NK-92 (cell line): ENCODE data around the gene NDRG2.

Experiments
- DNase-seq: peaks from one replicate; lab custom pipeline; 2025; ENCODE audit not compliant: unreplicated experiment; lab: John Stamatoyannopoulos, UW

NDRG2 gene

DNA sequence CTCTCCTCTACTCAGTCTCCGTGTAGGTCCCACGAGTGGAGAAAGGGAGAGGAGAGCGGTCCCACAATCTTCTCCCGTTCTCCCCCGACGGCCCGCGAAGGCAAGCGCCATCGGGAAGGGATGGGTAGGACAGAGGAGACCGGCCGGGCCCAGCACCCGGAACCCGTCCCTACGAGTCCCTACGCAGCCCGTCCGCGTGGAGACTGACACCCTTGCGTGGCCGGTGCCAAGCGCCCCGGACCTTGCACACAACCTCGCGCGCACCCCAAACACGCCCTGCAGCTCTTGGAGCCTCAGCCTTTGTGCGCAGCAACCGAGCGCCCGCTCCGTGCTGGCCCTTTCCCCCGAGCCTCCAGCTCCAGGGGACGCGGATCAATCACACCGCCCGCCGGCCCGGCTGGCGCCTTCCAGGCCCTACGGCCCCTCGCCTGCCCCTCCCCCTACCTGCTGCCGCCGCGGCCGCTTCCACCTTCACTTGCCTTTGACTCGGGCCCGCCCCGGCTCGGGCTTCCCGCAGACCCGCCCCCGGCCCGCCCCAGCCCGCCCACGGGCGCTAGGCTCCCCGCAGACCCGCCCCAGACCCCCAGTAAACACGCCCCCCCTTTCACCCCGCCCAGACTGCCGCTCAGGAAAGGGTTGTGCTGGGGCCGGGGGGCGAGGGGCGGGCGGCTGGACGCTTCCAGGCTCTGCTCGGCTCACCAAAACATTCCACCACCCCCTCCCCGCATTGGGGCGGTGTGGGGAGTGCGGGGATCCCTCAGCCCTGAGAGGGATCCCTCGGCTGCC is at the start of gene NDRG2:
NDRG2 (minus strand) TSS at position 477 of the 786 bp plus-strand sequence. CDS start 1,746 bp downstream, outside the sequence.
- DNase-seq, result no peak

DNA sequence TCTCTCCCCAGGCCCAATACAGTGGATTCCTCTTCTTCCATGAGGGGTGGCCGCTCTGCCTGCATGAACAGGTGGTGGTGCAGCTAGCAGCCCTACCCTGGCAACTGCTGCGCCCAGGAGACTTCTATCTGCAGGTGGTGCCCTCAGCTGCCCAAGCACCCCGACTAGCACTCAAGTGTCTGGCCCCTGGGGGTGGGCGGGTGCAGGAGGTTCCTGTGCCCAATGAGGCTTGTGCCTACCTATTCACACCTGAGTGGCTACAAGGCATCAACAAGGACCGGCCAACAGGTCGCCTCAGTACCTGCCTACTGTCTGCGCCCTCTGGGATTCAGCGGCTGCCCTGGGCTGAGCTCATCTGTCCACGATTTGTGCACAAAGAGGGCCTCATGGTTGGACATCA is 49.1 kb upstream of the NDRG2 start:
- DNase-seq, result no peak

DNA sequence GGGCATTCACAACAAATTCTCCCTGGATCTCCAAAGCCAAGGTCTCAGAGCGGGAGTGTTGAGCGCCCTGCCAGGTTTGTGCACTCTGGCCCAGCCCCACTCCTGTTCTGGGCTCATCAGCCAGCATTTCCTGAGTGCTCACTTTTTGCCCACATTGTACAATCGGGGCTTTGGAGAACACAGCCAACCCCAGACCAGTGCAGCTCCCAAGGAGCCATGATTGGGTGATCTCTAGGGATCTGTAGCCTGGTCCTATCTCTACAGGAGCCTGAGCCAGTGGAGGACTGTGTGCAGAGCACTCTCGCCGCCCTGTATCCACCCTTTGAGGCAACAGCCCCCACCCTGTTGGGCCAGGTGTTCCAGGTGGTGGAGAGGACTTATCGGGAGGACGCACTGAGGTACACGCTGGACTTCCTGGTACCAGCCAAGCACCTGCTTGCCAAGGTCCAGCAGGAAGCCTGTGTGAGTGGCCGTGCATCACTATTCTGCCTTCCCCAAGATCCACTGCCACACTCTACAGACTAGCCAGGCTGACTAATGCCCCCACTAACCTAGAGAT is 48.0 kb upstream of the NDRG2 start:
- DNase-seq, result no peak

DNA sequence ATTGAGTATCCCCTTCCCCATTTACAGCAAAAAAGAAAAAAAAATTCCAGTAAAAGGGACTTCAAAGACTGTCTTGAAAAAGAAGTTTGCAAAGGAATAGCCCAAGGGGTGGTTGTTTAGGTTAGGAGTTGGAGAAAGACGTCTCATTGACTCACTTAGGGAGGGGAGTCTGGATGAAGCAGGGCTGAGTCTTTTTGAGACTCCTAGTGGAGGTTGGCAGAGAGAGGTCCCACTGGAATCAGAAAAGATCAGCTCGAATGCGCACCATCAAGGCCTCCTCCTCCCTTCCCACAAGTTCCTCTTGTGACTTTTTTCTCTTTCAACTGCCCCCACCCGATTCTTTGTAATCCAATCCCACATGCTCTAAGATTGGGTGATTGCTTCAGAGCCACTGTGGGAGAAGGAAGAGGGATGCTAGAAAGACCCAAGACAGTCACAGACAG is 47.2 kb upstream of the NDRG2 start:
- DNase-seq, result no peak

DNA sequence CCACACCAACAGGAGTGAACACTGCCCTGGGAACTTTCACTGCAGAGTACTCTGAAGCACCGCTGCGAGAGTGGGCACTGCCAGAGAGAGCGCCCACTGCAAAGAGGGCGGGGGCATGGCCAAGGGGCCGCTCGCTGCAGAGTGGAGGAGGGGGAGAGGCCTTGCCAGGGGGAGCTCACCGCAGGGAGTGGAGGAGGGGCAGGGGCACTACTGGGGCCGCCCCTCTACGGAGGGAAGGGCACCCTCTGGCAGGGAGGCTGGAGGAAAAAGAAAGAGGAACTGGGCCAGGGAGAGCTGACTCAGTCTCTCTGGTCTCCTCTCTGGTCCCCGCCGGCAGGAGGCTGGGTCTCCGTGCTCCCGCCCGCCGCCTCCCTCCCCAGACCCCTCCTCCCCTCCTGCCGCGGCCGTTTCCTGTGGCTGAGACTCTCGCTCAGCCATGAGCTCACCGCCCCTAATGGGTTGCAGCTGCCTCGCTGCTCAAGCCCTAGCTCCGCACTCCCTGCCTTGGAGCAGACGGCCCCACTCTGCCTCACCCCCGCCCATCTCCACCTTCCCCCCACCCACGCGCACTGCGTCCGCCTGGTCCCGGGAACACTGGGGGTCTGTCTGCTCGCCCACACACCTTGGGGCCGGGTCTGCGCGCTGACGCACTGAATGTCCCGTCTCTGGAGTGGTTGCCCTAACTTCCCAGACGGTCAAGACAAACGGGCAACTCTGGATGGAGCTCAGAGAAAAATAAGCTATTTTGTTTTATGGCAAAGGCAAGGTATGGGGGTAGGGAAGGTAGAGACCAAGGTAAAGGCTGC is 46.6 kb upstream of the NDRG2 start:
- DNase-seq, result no peak

DNA sequence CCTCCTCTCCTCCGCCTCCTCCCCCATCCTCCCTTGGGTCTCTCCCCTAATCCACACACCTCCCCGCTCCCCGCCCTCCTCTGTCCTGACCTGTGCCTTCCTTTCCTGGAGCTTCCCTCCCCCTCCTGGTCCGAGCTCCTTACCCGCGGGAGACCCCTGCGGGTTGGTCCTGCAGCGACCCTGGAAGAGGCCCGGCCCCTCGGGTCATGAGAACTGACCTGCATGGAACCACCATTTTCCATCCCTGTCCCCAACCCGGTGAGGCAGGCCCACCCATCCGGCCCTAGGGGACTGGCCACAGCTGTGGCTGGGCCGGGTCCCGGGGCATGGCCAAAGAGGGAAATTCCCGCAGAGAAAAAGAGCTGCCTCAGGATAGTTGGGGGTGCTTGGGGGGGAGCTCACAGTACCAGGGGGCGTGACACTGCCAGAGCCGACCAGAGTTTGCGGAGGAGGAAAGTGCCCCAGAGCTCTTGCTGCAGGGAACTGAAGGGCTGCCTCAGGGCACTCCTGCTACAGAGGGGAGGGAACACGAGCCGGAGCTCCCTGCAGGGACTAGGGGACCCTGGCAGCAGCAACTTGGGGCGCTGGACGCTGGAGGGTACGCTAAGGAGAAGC is 45.9 kb upstream of the NDRG2 start:
- DNase-seq, result no peak

DNA sequence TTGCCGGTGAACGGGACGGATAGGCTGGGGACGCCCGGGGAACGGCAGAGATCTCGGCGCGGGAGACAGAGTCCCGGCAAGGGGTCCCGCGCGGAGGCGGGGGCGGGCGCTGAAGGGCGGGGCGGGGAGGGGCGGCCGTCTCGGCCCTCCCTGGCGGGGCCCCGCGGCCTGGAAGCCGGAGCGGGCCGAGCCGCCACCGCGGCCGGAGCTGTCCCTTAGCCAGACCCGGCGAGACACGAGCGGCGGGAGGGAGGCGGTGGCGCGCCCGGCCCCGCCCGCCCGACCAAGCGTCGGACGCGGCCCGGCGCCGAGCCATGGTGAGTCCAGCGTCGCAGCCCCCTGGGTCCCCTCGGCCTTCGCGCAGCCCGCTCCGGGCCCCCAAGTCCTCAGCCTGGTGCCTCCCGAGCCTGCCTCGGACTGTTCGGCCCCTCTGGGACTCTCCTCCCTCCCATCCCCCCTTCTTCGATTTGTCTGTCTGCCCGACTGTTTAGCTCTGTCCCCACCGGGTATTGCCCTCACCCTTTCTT is 45.3 kb upstream of the NDRG2 start, which contains the start of gene ARHGEF40:
ARHGEF40 (plus strand) TSS at position 222 of the 527 bp plus-strand sequence; CDS start at position 315, 93 bp downstream.
- DNase-seq, result no peak

DNA sequence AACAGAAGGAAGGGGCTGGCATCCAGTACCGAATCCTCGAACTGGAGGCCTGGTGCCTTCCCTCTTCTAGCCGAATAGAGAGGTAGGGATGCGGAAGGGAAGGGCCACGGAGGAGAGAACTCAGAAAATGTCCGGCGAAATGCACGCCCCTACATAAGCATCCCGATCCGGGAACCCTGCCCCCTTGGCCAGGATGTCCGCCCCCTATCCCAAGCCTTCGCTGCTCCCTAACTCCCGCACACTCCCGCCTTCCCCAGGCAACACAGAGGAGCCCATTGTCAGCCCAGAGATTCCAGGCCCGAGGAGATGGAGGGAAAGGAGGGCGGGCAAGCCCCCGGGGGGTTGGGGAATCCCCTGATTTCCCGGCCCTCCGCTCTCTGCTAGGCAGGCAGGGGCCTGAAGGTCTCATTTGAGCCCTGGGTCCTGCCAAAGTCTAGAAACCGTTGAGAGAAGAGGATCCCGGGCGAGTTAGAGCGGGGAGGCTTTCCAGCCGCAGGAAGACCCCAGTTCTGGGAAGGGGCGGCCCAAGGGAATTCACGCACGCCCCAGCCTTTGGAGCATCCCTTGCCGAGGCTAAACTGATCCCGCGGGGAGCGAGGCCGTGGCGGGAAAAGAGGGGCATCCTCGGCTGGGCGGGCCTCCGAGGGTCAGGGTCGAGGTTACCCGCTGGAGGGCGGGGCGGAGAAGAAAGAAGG is 44.7 kb upstream of the NDRG2 start:
- DNase-seq, result no peak

DNA sequence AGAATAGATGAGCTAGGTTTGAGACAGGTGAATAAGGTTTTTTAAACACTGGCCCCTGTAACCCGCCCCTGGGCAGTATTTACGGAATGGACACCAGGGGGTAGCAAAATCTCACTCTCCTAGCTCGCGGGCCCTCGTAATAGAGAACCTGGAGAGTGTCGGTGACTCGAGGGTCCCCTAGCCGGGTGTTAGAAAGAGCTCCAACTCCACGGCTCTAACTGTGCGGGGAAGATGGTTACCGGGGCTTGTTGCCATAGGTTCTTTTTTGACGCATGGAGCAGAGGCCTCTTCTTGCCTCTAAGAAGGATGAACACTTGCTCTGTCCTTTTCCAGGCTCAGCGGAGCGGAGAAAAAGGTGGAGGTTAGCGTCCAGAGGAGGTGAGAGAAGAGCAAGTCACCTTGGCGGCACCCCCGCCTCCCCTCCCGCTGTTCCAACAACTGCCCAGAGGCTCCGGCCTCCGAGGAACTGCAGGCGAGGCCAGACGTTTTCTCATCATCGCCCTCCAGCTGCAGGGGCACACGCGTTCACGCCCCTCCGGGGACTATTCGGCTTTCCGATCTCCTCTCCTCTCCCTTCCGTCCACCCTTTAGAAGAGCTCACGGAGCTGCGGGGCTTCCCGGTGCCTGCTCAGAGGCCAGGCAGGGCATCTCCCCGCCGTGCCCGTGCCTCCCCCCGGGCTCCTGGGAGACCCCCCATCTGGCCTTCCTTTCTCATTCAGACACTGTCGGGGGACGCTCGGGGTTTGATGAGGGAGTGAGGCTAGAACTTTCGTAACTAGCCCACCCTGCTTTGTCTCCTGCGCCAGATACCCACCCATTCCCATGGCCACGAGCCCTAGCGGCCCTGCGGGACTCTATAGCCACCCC is 43.9 kb upstream of the NDRG2 start:
- no peak for DNase-seq

DNA sequence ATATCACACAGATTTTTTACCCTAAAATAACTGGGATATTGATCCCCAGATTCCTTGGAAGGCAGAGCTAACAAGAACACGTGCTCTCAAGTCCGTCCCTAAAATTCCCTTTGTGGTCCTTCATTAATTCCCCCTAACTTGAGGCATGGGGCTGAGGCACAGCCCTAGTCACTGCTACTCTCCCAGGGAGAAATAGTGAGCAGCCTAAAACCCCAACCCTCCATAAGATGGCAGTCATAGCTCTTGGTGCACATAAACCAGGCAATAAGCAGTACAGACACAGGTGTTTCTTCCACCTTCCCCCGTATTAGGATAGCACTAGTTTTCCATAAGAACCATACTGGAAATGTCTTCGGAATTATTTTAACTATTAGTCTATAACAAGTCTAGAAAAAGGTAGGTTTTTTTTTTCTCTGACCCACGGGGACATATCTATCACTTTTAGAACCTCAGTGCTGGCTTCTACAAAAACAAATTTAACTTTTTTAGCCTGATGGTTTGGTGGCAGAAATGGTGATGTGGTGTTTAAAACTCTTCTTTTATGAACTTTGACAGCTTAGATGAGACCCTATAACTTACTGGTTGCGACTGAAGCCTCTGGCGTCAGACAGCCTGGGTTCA is 42.1 kb upstream of the NDRG2 start:
- DNase-seq, result no peak

DNA sequence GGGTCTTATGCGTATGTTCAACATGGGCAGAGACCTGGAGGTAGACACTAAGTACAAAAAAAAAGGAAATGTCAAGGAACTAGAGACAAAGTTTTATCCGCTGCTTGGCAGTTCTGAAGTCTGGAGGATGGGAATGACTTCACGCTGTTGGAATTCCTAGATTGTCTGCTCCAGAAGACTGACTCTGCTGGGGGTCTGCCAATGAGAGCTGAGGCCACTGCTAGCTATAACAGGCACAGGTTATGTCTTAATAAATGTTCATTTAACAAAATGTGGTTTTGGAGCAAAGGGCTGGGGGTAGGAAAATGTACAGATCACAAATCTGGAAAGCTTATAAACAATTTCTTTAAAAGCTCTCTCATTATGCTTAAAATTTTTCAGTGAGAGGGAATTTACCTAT is 38.6 kb upstream of the NDRG2 start:
- no peak for DNase-seq

DNA sequence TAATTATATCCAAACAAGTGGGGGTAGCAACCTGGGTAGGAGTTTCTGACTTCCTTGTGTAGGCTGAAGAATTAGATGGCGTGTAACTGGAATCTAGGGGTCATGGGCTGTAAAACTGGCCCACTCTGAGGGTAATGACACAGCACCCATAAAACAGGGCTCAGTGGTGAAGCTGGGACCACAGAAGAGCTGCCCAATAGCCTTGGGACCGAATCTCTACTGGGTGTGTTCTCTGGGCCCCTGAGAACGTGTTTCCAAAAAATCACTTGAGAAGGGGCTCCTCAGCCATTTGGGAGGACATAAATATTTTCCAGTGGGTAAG is 36.4 kb upstream of the NDRG2 start:
- no peak for DNase-seq

DNA sequence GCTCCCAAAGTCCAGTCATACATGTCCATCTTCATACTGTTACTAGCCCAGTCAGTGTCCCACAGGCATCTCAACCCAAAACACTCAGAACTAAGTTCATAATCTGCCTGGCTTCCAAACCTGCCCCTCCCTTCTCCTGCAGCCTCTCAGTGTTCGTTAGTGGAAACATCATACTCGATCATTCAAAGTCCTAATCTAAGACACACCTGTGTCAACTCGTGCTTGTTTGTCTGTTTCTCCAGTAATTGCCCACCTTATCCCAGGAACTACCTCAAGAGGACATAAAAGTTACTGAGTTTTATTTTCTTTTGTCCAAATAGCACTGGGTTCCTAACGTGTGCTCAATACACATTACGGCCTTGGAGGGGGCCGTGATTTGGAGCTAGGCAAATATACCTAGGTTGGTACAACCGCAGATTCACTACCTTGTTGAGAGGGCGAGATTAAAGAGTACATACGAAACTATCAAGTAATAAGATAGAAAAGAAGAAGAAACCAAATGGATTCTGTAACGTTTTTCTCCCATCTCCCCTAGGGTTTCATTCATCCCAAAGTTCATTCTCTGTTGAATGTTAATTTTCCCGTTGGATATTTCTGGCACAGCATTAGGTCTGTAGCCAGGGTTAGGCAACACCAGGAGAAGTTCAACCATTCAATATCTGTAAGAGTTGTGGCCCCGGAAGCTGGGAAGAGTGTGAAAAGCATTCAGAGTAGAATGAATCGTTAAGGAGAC is 35.9 kb upstream of the NDRG2 start:
- no peak for DNase-seq

DNA sequence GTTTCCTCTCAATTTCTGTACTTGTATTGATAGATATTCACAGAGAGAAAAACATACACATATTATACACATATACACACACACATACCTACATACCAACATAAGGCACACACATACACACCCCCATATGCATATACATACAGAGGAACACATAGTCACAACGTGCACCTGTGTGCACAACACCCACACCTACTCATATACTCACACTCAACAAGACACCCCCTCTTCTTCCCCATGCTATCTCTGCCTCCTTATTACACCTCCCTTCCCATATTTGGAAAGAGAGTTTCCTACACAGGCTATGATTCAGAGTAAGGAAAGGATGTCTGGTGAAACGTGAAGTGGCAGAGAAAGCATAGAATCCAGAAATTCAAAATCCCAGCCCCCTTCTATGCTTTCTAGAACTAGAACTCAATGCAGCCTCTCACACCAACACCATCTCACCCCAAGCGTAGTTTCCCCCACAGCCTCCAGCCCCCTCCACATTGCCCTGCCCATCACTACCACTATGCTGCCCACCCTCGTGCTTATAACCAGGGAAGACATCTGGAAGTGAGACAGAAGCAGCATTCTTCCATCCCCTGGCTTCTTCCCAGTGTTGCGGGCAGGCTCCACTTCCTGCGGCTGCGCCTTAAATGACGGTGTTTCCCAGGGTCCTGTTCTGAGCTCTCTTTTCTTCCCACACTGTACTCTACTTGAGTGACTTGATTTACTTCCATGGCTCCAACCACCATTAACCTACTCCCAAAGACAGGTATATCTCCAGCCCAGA is 35.2 kb upstream of the NDRG2 start:
- no peak for DNase-seq

DNA sequence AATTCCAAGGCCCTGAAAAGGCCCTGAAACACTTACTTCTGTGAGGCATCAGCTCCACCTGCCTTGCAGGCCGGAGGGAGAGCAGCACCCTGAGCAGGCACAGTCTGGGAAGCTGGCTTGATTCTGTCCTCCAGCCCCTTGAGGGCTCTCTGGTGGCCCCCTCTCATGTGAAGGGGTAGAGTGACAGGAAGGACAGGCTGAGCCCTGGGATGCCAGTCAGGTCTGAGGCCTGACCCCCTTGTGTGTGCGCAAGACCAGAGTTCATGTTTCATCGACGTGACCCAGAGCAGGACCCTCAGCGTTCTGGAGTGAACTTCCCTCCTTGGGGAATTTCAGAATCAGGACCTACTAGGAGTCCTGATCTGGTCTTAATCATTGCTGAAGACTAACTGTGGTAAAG is 34.0 kb upstream of the NDRG2 start:
- no peak for DNase-seq

DNA sequence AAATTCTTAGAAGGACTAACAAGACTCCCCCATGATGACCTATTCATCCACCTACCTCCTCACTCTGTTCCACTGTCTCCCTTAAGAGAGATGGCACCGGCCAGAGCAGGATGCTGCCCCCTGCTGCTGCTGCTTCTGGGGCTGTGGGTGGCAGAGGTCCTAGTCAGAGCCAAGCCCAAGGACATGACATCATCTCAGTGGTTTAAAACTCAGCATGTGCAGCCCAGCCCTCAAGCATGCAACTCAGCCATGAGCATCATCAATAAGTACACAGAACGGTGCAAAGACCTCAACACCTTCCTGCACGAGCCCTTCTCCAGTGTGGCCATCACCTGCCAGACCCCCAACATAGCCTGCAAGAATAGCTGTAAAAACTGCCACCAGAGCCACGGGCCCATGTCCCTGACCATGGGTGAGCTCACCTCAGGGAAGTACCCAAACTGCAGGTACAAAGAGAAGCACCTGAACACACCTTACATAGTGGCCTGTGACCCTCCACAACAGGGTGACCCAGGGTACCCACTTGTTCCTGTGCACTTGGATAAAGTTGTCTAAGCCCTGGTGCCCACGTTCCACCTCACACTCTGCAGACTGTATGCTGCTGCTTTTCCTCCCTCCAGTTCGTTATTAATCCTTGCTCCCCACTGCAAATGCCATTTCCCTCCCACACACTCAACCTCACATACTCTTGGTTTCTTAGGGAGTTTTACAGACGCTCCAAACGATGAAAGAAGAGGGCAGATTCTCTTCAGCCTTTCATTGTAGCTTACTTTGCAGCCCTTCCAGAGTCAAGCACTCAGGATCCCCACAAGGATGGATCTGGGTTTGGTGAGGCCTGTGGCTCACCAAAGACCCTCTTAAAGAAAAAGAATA is 33.2 kb upstream of the NDRG2 start, which contains the start of gene RNASE8:
RNASE8 (plus strand) TSS at position 20 of the 873 bp plus-strand sequence; CDS start at position 91, 71 bp downstream.
- DNase-seq, result no peak
